Daoy (cell line): ENCODE results near the gene CERS2. TPM values are rescaled to one million over a fixed set of nuclear protein-coding genes. Genes with fewer than 3 reads are reported as not detected.
"Not testable (repeated sequence)": the region's sequence is repeated elsewhere in the genome, so short reads cannot be mapped to it uniquely, and the experiment has no call there.

ENCODE experiments used
- DNase-seq: peaks from one replicate; pipeline ENCODE4 v3.0.0-alpha.2; 2015; ENCODE audit warnings: low read depth
- total RNA-seq: library from RNA; depleted of rRNA; stranded (reverse); fragments of >200 nt; shearing (Covaris generic); gene quantifications from 2 replicates; pipeline ENCODE4 v1.2.3, GENCODE V29; 2014

The CERS2 gene
- total RNA-seq, 1 experiment from 2014 or later, result 105 TPM

DNA sequence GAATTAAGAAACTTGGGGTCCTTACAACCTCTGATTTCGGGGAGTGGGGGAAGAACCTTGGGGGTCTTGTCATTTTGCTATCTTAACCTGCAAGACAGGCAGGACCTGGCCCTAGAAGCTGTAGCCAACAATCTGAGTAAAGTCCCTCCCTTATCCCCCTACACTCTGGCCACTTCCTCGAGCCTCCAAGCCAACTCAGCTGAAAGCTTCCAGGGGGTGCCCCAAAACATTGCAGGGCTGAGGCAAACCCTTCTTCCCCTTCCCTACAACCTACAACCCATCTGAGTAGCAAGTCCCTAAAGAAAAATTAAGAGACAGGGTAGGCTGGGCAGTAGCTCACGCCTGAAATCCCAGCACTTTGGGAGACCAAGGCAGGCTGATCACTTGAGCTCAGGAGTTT lies 5.0 kb downstream of the CERS2 start:
- DNase-seq, result no peak

DNA sequence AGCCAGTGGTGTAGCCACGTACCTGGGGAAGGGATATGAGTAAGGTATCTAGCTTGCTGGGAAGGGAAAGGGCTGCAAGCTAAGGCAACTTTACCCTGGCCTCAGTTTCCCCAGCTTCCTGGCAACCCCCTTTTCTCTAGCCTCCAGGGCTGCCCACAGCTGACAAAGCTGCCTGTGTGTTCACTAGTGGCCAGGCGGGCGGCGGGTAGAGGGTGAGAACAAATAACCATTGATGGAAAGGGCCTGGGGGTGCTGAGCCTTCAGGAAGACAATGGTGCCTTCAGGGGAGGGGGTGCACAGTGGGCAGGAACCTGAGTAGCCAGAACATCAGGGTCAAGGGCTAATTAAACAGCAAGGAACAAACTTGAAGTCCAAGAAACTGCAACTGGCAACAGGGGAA lies 6.1 kb downstream of the CERS2 start:
- no peak for DNase-seq

DNA sequence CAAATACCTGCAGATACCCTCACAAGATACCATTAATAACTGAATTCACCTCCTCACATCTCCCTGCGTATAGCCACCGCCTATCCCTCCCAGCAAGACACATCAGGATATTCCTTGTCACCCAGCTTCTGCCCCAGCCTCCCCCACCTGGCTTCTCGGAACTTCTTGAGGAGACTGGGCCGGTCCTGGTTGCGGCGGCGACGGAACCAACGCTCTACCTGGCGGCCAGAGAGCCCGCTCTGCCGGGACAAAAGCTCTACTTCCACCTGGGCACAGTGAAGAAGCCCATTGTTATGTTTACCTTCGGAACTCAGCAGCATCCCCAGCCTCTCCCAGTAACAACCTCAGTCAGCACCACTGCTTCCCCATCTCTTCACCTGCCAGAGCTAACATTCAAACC lies 6.7 kb downstream of the CERS2 start:
- DNase-seq, result no peak

DNA sequence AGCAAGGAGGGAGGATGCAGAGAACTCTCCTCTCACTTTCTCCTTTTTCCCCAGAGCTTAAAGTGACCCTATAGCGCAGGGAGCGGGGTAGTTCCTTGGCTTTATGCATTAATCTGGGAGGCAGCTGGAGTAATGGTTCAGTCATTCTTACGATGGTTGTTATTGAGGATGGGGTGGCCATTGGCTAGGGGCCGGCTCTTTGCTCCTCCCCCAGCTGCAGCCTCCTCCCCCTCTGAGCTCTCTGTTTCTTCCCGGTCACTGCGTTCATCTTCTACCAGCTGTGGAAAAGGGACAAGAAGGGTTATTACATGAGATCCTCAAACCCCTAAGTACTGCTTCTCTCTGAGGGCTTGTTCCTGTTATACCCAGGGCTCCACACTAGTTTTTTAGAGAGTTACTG lies 8.6 kb downstream of the CERS2 start:
- DNase-seq, result no peak

DNA sequence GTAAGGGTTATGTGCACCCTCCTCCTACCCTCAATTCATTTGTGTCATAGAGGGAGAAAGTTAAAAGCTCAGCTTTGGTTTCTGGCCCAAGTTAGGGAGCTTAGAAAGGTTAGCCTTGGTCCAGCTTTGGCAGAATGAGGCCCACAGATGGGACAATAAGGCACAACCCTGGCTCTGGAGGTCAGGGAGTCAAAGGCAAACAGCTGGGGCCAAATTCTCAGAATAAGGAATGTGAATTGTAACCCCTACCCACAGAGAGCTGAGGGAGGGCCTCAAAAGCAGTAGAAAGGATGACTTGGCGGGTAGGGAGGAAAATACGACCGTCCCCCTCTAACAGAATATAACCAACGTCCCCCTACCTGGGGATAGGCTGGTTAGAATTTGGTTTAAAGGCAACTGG lies 9.0 kb downstream of the CERS2 start:
- no peak for DNase-seq

DNA sequence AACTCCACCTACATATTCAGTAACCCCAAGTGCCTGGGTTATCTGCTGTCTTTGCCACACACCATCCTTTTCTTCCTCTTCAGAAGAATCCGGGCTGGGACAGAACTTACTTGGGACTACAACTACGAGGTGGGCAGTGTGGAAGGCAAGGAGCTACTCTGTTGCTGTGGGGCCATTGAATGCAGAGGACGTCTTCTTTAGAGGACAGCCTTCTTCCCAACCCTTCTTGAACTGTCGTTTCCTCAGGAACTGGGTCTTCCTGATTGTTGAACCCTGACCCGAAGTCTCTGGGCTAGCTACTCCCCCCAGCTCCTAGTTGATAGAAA lies 10.5 kb downstream of the CERS2 start:
- no peak for DNase-seq

DNA sequence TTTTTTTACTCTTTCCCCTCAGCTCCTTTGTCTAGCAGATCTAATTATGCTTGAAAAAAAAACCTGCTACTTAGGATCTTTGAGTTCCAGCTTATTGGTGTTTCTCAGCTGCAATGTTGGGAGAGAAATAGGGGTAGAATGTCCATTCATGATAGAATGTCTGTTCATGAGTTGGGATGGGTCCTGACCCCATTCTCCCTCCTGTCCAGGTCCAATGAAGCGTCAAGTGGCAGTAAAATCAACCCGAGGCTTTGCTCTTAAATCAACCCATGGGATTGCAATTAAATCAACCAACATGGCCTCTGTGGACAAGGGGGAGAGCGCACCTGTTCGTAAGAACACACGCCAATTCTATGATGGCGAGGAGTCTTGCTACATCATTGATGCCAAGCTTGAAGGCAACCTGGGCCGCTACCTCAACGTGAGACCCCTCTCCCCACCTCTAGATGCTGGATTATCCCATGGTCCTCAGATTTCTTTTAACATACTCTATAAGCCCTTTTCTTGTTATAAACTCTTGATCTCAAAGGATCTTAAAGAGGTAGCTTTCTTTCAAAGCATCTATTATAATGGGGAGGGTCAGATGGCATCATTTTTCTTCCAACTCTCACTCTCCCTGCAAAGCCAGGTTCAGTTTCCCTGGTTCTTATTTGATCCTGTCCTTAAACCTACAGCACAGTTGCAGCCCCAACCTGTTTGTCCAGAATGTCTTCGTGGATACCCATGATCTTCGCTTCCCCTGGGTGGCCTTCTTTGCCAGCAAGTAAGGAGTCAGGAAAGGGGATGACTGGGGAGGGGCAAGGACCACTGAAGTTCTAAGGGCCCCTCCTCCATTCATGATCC lies 11.1 kb downstream of the CERS2 start:
- no peak for DNase-seq

DNA sequence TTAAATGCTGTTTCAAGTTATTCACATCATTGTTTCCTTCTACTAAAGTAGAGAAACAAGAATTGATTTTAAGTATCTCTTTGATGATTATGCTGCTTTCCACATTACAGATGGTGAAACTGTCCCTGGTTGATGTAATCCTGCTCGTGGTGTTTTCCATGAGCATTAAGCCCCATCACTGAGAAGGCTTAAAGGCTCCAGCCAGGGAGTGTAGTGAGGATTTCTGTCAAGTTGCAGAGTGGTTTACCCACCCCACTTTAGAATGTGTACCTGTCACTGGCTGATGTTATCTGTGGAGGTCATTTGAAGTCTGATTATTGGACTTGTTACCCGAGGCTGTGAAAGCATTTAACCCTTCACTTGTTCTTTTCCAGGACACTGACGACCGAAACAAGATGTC lies 12.9 kb downstream of the CERS2 start:
- DNase-seq, result no peak

DNA sequence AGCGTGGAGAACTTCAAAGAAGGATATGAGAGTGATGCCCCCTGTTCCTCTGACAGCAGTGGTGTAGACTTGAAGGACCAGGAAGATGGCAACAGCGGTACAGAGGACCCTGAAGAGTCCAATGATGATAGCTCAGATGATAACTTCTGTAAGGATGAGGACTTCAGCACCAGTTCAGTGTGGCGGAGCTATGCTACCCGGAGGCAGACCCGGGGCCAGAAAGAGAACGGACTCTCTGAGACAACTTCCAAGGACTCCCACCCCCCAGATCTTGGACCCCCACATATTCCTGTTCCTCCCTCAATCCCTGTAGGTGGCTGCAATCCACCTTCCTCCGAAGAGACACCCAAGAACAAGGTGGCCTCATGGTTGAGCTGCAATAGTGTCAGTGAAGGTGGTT lies 14.0 kb downstream of the CERS2 start:
- no peak for DNase-seq

DNA sequence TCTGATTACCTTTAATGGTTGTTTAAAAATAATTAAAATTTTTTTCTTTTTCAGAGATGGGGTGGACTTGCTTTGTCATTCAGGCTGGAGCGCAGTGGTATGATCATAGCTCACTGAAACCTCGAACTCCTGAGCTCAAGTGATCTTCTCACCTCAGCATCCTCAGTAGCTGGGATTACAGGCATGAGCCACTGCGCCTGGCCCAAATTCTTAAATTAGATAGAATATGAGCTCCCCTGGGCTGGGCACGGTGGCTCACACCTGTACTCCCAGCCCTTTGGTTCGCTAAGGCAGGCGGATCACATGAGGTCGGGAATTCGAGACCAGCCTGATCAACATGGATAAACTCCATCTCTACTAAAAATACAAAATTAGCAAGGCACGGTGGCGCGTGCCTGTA lies 17.0 kb downstream of the CERS2 start:
- DNase-seq, result no peak

DNA sequence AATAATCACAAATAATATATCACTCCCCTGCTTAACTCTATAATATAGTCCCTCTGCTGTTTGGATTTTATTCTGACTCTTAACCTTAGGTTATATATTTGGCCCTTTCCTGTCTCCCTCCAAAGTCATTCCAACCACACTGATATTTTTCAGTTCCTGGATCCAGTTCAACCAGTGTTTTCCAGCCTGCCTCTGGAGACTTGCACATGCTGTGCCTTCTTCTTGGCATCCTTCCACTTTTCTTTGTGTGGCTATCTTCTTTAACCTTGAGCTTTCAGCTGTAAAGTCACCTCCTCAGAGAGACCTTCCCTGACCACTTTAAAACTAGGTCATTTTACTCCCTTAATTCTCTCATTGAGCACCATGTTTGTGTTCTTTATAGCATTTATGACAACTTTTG lies 19.4 kb downstream of the CERS2 start:
- DNase-seq, result no peak

DNA sequence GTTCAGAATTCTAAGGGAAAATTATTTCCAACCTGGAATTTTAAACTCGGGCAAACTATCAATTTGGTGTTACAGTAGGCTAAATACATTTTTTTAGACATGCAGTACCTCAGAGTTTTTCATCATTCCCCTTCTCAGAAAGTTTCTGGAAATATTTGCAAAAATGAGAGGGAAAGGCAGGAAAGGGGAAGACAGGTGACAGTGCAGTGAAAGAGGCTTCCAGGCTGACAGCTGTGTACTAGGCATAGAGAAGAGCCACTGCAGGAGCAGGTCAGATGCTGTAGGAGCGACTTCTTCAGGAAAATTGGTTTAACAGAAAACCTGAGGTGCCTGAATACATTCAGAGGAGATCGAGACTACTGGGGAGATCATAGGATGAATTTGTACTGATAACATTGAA lies 19.9 kb downstream of the CERS2 start:
- no peak for DNase-seq

DNA sequence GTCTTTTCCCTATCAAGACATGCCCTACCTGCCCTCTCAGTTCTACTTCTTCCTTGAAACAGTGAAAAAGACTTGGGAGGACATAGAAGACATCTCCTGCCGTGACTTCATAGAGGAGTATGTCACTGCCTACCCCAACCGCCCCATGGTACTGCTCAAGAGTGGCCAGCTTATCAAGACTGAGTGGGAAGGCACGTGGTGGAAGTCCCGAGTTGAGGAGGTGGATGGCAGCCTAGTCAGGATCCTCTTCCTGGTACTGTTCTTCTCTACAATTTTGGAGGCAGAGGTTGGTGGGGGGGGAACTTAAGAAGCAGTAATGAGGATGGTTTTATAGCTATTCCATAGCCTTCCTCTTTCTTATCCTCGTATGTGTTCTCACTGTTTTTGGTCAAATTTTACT lies 29.8 kb downstream of the CERS2 start:
- DNase-seq, result no peak

DNA sequence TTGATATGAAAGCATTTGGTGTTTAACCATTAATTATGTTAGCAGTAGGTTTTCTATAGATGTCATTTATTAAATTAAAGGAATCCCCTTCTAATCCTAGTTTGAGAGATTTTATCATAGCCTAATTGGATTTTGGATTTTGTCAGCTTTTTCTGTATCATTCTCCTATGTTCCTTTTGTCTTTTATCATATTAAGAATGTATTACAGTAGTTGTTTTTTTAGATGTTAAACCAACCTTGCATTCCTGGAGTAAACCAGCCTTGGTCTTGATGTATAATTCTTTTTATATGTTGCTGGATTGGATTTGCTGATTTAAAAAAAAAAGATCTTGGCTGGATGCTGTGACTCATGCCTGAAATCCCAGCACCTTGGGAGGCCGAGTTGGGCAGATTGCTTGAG lies 42.9 kb downstream of the CERS2 start:
- no peak for DNase-seq

DNA sequence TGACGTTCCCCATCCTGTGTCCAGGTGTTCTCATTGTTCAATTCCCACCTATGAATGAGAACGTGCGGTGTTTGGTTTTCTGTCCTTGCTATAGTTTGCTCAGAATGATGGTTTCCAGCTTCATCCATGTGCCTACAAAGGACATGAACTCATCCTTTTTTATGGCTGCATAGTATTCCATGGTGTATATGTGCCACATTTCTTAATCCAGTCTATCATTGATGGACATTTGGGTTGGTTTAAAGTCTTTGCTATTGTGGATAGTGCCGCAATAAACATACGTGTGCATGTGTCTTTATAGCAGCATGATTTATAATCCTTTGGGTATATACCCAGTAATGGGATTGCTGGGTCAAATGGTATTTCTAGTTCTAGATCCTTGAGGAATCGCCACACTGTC lies 45.9 kb downstream of the CERS2 start:
- not testable (repeated sequence) for DNase-seq

DNA sequence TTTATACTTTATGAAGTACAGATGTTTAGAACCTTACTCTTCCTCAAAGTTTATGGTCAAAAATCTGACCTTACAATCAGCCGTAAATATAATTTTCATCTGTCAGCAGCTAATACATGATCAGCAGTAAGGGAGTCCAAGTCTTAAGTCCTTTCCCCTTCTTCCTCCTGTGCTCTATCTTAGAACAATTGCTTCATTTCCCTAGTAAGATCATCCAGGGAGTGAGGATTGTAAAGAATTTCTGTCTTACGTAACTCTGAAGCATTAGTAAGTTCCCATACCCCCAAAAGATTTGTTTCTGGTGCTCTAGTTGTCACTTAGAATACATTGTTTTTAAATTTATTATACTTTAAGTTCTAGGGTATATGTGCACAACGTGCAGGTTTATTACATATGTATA lies 46.3 kb downstream of the CERS2 start:
- DNase-seq, result no peak

DNA sequence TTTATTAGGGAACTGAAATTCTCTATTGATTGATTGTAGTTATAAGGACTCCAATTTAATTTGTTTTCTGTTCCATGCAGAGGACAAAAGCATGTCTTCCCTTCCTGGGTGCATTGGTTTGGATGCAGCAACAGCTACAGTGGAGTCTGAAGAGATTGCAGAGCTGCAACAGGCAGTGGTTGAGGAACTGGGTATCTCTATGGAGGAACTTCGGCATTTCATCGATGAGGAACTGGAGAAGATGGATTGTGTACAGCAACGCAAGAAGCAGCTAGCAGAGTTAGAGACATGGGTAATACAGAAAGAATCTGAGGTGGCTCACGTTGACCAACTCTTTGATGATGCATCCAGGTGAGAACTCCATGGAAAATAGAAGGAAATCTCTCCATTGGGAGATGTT lies 47.0 kb downstream of the CERS2 start:
- DNase-seq, result no peak

DNA sequence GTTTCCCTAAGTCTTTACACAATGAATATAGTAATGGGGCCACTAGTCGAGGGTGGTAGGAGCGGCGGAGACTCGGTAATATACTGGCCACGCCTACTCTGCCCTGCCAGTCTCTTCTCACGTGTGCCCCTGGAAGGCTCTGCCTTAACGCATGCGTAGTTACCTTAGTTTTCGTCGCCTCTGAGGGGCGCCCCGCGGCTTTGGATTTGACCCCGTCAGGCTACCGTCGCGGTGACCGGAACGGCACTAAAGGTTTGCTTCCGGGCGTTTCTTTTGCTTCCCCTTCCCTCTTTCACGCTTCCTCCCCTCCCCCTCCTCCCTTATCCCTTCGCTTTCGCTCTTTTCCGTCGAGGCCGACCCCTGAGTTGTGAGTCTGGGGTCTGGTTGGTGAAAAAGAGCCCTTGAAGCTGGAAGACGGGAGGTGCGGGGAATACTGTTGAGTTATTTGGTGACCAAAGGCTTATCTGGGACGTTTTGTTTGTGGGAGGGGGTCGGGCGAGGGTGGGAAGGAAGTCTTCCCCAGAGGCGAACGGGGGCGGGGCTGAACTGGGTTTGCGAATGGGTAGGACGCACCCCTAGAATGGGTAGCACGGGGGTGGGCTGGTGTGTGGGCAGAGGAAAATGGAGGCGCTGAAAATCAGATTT lies 48.4 kb downstream of the CERS2 start, which contains the start of gene SETDB1:
Gene SETDB1, plus strand, starts transcription at position 267 of the 645 bp plus-strand sequence. CDS start 1,352 bp downstream, outside the sequence.
- peak; percentile 98 for DNase-seq

DNA sequence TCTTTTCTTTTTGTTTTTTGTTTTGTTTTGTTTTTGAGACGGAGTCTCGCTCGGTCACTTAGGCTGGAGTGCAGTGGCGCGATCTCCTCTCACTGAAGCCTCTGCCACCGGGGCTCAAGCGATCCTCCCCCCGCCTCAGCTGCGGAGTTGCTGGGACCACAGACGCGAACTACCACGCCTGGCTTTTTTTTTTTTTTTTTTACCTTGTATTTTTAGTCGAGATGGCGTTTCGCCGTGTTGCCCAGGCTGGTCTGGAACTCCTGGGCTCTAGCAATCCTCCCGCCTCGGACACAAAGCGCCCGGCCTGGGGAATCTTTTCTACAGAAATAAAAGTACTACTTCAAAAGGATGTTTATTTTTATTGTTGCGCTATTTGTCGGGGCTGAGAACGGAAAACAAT lies 49.6 kb downstream of the CERS2 start:
- no peak for DNase-seq

DNA sequence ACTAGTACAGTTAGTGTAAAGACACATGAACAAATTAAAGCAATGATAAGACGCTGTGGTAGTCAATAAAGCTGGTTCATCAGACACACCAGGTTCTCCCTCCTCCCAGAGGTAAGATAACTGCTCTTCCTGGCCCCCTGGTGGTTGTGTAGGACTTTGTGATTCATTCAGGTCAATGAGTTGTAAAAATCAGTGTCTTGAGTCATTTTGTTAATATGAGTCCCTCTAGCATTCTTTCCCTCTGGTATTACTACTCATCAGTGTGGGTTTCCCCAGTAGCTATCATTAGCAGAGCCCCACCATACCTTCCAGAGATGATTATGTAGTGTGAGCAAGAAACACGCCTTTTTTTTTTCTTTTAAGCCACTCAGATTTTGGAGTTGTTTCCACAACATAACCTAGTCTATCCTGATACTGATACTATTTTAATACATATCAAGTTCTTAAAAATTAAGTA lies 52.1 kb downstream of the CERS2 start:
- DNase-seq, result peak; percentile 87

DNA sequence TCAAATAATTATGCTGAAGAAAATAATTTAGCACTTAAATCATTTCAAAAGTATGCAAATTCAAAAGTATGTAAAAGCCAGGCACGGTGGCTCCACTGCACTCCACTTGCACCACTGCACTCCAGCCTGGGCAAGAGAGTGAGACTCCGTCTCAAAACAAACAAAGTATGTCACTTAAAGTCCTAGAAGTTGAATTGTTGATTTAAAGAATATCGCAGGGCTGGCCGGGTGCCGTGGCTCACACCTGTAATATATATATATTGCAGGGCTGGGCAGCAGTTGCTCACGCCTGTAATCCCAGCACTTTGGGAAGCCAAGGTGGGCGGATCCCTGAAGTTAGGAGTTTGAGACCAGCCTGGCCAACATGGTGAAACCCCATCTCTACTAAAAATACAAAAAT lies 57.2 kb downstream of the CERS2 start:
- DNase-seq, result no peak
